ENCODE data around the gene NRIP3.
"Not testable (repeated sequence)": the region's sequence is repeated elsewhere in the genome, so short reads cannot be mapped to it uniquely, and the experiment has no call there.

NRIP3 gene

GRCh38 chr11:8980485-8980884 is 23.3 kb downstream of the NRIP3 start:
- no peak for DNase-seq
- H3K4me3 ChIP-seq (ENCODE audit: insufficient read depth, low read depth, low read length, poor library complexity, severe bottlenecking): no peak overlapping the region
- no peaks in the 10 kb centered on the region for H3K9me3 ChIP-seq (ENCODE audit: control insufficient read depth, low read length)
- H3K27ac ChIP-seq (ENCODE audit: insufficient read depth, low read length, poor library complexity, severe bottlenecking): no peak overlapping the region
- H3K36me3 ChIP-seq (ENCODE audit: control insufficient read depth, insufficient read depth, low read length): no peaks in the 10 kb centered on the region
- H3K27me3 ChIP-seq (replicated peaks; ENCODE audit: control insufficient read depth, insufficient read depth, low read length, poor library complexity, severe bottlenecking): no peaks in the 10 kb centered on the region
- no peaks in the 10 kb centered on the region for H3K4me1 ChIP-seq (ENCODE audit: control insufficient read depth, insufficient read depth, low read length, poor library complexity, severe bottlenecking)

- not testable (repeated sequence) for H3K9me3 ChIP-seq (ENCODE audit: control insufficient read depth, low read length); H3K4me1 ChIP-seq (ENCODE audit: control insufficient read depth, insufficient read depth, low read length, poor library complexity, severe bottlenecking); H3K27ac ChIP-seq (ENCODE audit: insufficient read depth, low read length, poor library complexity, severe bottlenecking); H3K27me3 ChIP-seq (replicated peaks; ENCODE audit: control insufficient read depth, insufficient read depth, low read length, poor library complexity, severe bottlenecking); H3K4me3 ChIP-seq (ENCODE audit: insufficient read depth, low read depth, low read length, poor library complexity, severe bottlenecking); H3K36me3 ChIP-seq (ENCODE audit: control insufficient read depth, insufficient read depth, low read length); DNase-seq
These were observed 24.4 kb downstream of the NRIP3 start for GRCh38 chr11:8979365-8979764.

- Histone ChIP-seq H3K4me3 (ENCODE audit: insufficient read depth, low read depth, low read length, poor library complexity, severe bottlenecking) (no peak overlapping the region), H3K27ac (ENCODE audit: insufficient read depth, low read length, poor library complexity, severe bottlenecking) (no peak overlapping the region), H3K36me3 (ENCODE audit: control insufficient read depth, insufficient read depth, low read length) (no peaks in the 10 kb centered on the region), H3K9me3 (ENCODE audit: control insufficient read depth, low read length) (no peaks in the 10 kb centered on the region), H3K27me3 (replicated peaks; ENCODE audit: control insufficient read depth, insufficient read depth, low read length, poor library complexity, severe bottlenecking) (no peaks in the 10 kb centered on the region), H3K4me1 (ENCODE audit: control insufficient read depth, insufficient read depth, low read length, poor library complexity, severe bottlenecking) (no peaks in the 10 kb centered on the region)
- DNase-seq: no peak
These were observed 30.7 kb downstream of the NRIP3 start for GRCh38 chr11:8973121-8973520.

- Histone ChIP-seq H3K27me3 (replicated peaks; ENCODE audit: control insufficient read depth, insufficient read depth, low read length, poor library complexity, severe bottlenecking) (no peaks in the 10 kb centered on the region), H3K36me3 (ENCODE audit: control insufficient read depth, insufficient read depth, low read length) (no peaks in the 10 kb centered on the region), H3K4me3 (ENCODE audit: insufficient read depth, low read depth, low read length, poor library complexity, severe bottlenecking) (no peak overlapping the region), H3K4me1 (ENCODE audit: control insufficient read depth, insufficient read depth, low read length, poor library complexity, severe bottlenecking) (no peaks in the 10 kb centered on the region), H3K9me3 (ENCODE audit: control insufficient read depth, low read length) (no peaks in the 10 kb centered on the region), H3K27ac (ENCODE audit: insufficient read depth, low read length, poor library complexity, severe bottlenecking) (no peak overlapping the region)
- DNase-seq: no peak
These were observed 31.9 kb downstream of the NRIP3 start for GRCh38 chr11:8971924-8972316.

DNA sequence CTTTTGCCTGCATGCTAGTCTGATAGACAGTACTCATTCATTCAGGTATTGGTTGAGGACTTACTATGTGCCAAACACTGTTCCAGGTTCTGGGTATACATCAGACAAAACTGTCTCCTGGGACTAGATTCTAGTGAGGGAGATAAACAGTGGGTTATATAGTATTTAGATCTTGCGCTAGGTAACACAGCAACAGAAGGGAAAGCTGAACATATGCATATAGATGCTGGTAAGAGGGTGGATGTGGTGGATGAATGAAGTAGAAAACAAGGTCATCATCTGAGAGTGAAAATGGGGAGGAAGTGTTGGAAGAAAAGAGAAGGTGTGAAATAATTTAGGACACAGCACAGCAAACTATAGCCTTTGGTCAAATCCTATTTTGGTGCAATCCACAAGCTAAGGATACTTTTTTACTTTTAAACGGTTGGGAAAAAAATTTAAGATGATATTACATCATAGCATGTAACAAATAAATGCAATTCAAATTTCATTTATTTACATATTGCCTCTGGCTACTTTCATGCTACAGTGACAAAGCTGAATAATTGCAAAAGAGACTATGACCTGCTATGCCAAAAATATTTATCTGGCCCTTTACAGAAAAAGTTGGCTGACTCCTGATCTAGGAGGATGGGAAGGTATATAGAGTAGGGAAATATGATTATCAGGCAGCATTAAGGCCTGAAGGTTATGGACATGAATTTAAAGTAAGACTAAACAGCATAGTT is 32.4 kb downstream of the NRIP3 start:
- Histone ChIP-seq H3K27ac (ENCODE audit: insufficient read depth, low read length, poor library complexity, severe bottlenecking) (no peak overlapping the region), H3K9me3 (ENCODE audit: control insufficient read depth, low read length) (no peaks in the 10 kb centered on the region), H3K27me3 (replicated peaks; ENCODE audit: control insufficient read depth, insufficient read depth, low read length, poor library complexity, severe bottlenecking) (no peaks in the 10 kb centered on the region), H3K4me1 (ENCODE audit: control insufficient read depth, insufficient read depth, low read length, poor library complexity, severe bottlenecking) (no peaks in the 10 kb centered on the region), H3K4me3 (ENCODE audit: insufficient read depth, low read depth, low read length, poor library complexity, severe bottlenecking) (no peak overlapping the region), H3K36me3 (ENCODE audit: control insufficient read depth, insufficient read depth, low read length) (no peaks in the 10 kb centered on the region)
- DNase-seq: no peak

DNA sequence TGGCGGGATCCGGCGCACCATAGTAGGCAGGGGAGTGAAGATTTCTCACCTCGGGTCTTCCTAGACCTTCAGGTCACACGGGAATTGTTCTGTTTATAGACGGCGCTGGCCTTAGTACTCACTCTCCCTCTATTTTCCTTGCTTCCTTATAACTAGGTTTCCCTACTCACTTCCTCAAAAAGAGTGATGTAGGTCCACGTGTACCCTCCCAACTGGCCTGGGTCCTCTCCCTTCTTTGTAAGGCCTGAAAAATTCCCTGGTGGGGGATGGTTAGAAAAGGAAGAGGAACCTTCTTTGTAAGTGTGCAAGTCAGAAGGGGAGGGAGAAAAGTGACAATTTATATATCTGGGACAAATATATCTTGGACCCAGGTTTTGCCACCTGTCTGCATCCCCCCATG is 36.6 kb downstream of the NRIP3 start:
- peaks cover 13% of the 10 kb centered on the region for H3K4me1 ChIP-seq (ENCODE audit: control insufficient read depth, insufficient read depth, low read length, poor library complexity, severe bottlenecking)

DNA sequence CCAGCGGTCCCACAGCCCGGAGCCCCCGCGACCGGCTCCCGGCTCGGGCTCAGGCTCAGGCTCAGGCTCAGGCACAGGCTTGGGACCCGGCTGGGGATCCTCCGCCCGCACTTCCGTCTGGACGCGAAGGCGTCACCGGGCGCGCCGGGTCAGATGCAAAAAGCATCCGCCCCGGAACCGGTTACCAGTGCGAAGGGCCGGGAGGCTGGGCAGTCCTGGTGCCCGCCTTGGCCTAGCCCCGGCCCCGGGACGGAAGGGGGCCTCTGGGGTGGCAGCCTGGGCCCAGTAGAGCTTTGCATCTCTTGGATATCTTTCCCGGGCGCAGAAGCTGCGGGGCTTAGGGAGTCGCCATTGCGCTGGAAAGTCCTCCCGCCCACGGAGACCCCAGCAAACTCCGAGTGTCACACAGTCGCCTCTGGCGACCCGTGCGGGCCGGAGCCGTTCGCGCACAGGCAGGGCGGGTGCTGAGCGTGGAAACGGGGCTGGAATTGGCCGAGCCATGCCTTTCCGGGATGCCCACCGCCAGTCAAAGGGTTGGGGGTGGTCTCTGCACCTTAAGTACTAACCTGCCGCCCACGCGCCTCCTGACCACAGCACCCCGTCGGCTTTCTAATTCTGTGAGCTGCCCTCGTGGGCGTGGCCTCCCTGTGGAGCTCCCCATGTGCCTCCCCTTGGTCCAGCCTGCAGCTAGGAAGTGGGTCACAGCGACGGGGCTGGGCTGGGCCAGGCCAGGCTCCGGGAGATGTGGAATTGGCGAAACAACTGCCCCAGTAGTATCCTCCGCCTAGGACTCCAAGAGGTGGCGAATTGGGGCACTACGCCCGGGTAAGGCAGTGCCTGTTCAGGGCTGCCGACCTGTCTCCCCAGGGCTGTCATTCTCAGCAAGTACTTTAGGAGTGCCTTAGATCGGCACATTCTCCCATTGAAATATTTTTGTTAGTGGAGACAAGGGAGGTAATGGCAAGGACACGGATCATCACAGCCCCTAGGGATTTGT is 39.2 kb downstream of the NRIP3 start, which contains the start of gene TMEM9B:
TSS of gene TMEM9B (minus strand) at position 119 of the 997 bp plus-strand sequence. CDS start 129 bp downstream, outside the sequence.
- H3K36me3 ChIP-seq (ENCODE audit: control insufficient read depth, insufficient read depth, low read length): no peaks in the 10 kb centered on the region
- no peaks in the 10 kb centered on the region for H3K9me3 ChIP-seq (ENCODE audit: control insufficient read depth, low read length)
- peak within 1 kb of the TSS; percentile 93 for H3K4me3 ChIP-seq (ENCODE audit: insufficient read depth, low read depth, low read length, poor library complexity, severe bottlenecking)
- peak within 1 kb of the TSS; percentile 86 for H3K27ac ChIP-seq (ENCODE audit: insufficient read depth, low read length, poor library complexity, severe bottlenecking)
- no peaks in the 10 kb centered on the region for H3K27me3 ChIP-seq (replicated peaks; ENCODE audit: control insufficient read depth, insufficient read depth, low read length, poor library complexity, severe bottlenecking)
- peaks cover 13% of the 10 kb centered on the region for H3K4me1 ChIP-seq (ENCODE audit: control insufficient read depth, insufficient read depth, low read length, poor library complexity, severe bottlenecking)
- DNase-seq: peak; percentile 43 to 66 (median 60)

More for the DNA sequence above, 36.6 kb downstream of the NRIP3 start:
- DNase-seq: no peak
- no peaks in the 10 kb centered on the region for H3K36me3 ChIP-seq (ENCODE audit: control insufficient read depth, insufficient read depth, low read length)
- H3K4me3 ChIP-seq (ENCODE audit: insufficient read depth, low read depth, low read length, poor library complexity, severe bottlenecking): no peak overlapping the region
- H3K27me3 ChIP-seq (replicated peaks; ENCODE audit: control insufficient read depth, insufficient read depth, low read length, poor library complexity, severe bottlenecking): no peaks in the 10 kb centered on the region
- H3K9me3 ChIP-seq (ENCODE audit: control insufficient read depth, low read length): no peaks in the 10 kb centered on the region
- H3K27ac ChIP-seq (ENCODE audit: insufficient read depth, low read length, poor library complexity, severe bottlenecking): no peak overlapping the region

DNA sequence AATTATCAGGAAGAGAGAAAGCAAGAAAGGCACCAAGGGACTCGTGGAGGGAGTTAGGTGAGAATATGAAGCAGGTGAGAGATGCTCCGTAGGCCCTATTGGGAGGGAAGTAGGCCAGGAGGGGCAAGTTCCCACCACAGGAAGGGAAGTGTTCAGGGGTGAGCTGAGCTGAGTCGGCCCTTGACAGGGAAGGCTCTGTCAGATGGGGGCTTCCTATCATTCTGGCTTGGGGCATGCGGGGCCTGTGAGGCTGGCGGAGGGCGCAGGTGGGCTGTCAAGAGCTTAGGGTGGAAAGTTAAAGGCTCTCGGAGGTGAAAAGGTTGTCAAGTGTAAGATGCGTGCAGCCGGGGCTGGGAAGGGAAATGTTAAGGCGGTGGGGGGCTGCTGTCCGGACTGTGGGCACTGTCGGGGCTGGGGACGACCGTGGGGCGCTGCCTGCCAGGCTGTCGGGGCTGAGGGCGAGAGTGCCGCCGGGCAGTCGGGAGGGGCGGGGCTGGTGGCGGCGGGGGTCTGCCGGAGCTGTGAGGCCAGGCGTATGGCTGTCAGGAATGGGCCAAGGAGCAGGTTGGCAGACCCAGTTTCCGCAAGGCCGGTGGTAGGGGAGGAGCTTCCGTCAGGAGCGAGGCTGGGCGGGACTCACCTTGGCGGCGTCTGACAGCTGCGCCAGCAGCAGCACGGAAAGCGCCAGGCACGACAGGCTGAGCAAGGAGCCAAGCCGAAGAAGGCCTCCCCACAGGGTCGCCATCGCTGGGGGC is 40.1 kb downstream of the NRIP3 start:
- Histone ChIP-seq H3K4me3 (ENCODE audit: insufficient read depth, low read depth, low read length, poor library complexity, severe bottlenecking) (peak overlapping the region; percentile 93), H3K27ac (ENCODE audit: insufficient read depth, low read length, poor library complexity, severe bottlenecking) (peak overlapping the region; percentile 86), H3K9me3 (ENCODE audit: control insufficient read depth, low read length) (no peaks in the 10 kb centered on the region), H3K27me3 (replicated peaks; ENCODE audit: control insufficient read depth, insufficient read depth, low read length, poor library complexity, severe bottlenecking) (no peaks in the 10 kb centered on the region), H3K4me1 (ENCODE audit: control insufficient read depth, insufficient read depth, low read length, poor library complexity, severe bottlenecking) (peaks cover 13% of the 10 kb centered on the region), H3K36me3 (ENCODE audit: control insufficient read depth, insufficient read depth, low read length) (no peaks in the 10 kb centered on the region)
- peak; percentile 51 to 65 (median 60) for DNase-seq

- no peaks in the 10 kb centered on the region for H3K27me3 ChIP-seq (replicated peaks; ENCODE audit: control insufficient read depth, insufficient read depth, low read length, poor library complexity, severe bottlenecking)
- H3K9me3 ChIP-seq (ENCODE audit: control insufficient read depth, low read length): no peaks in the 10 kb centered on the region
- H3K27ac ChIP-seq (ENCODE audit: insufficient read depth, low read length, poor library complexity, severe bottlenecking): no peak overlapping the region
- peaks cover 13% of the 10 kb centered on the region for H3K4me1 ChIP-seq (ENCODE audit: control insufficient read depth, insufficient read depth, low read length, poor library complexity, severe bottlenecking)
- DNase-seq: no peak
- H3K4me3 ChIP-seq (ENCODE audit: insufficient read depth, low read depth, low read length, poor library complexity, severe bottlenecking): peak overlapping the region; percentile 93
- no peaks in the 10 kb centered on the region for H3K36me3 ChIP-seq (ENCODE audit: control insufficient read depth, insufficient read depth, low read length)
These were observed 41.0 kb downstream of the NRIP3 start for GRCh38 chr11:8962841-8963240.
